Loucy (cell line): ENCODE results near the gene CERS6.

Experiments used
- CTCF ChIP-seq: fragments of 200-600 bp; sonication (generic); conservative IDR thresholded peaks from 2 replicates; pipeline ENCODE4 v1.5.1; 2014; ENCODE audit warnings: mild to moderate bottlenecking, antibody characterized with exemption, low read length
- EZH2phosphoT487 ChIP-seq: fragments of 200-600 bp; IDR thresholded peaks from 2 replicates; pipeline ENCODE4 v1.6.1; 2018; ENCODE audit warnings: antibody characterized with exemption, mild to moderate bottlenecking, moderate library complexity, borderline replicate concordance

- TF ChIP-seq CTCF (no peak), EZH2phosphoT487 (no peak)
Measured at GRCh38 chr2:168545439-168546082, 89.5 kb downstream of the CERS6 start.
